SK-MEL-5 (cell line): ENCODE measurements around the gene RACGAP1. TPM values are rescaled to one million over a fixed set of nuclear protein-coding genes. Genes with fewer than 3 reads are reported as not detected.
"Not testable (repeated sequence)": the region's sequence is repeated elsewhere in the genome, so short reads cannot be mapped to it uniquely, and the experiment has no call there.

Source experiments
- DNase-seq: peaks from one replicate; pipeline ENCODE4 v3.0.0-alpha.2; 2016; ENCODE audit warnings: low read depth, low spot score
- in situ Hi-C: cut with HindIII; loops from 2 replicates; pipeline ENCODE4 v1.10.0; 2016; ENCODE audit warnings: low sequenced_read_pairs, high pct_unique_total_duplicates, low pct_unique_long_range_greater_than_20kb
- total RNA-seq: library from RNA; depleted of rRNA; stranded (reverse); fragments of >200 nt; shearing (Covaris generic); gene quantifications from 2 replicates; pipeline ENCODE4 v1.2.3, GENCODE V29; 2014

RACGAP1 gene
- total RNA-seq, 1 experiment from 2014 or later, result 65.2 TPM

DNA sequence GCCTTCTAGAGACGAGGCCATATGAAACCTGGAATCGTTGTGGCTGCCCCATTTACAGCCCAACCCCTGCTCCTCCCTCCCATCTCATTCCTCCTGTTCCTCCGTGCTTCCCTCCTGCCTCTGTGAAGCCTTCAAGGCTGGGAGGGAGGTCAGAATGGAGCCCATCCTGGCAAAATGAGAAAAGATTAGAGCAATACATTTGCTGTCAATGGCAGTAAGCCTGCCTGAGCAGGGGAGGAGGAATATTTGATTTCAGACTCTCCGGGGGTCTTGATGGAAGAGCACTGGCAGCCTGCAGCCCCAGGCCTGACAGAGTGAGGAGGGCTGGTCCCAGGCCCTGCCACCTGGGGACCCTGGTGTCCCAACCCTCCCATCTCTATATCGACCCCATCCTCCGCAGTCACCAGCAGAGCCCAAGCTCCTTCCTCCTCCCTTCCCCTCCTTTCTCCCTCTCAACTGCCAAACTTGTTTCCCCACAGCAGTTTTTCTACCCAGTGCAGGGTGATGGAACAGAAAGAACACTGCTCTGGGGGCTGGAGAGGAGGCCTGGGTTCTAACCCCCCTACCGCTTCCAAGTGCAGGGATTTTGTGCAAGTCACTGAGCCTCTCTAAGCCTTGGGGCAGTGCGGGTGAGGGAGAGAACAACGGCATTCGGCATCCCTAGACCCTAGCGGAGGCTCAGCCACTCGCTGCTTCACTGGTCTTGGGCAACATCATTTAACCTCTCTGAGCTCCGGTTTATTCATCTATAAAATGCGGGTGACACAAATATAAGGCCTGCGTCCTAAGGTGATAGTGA lies 16.0 kb upstream of the RACGAP1 start:
- in situ Hi-C loops, result no loop called here
- DNase-seq, result no peak

- in situ Hi-C loops, result no loop called here
- DNase-seq, result no peak
Measured at GRCh38 chr12:50040657-50041056, 15.4 kb upstream of the RACGAP1 start.

- DNase-seq, result peak; percentile 87
- in situ Hi-C loops, result no loop called here
Measured at GRCh38 chr12:50039151-50039835, 14.0 kb upstream of the RACGAP1 start.

DNA sequence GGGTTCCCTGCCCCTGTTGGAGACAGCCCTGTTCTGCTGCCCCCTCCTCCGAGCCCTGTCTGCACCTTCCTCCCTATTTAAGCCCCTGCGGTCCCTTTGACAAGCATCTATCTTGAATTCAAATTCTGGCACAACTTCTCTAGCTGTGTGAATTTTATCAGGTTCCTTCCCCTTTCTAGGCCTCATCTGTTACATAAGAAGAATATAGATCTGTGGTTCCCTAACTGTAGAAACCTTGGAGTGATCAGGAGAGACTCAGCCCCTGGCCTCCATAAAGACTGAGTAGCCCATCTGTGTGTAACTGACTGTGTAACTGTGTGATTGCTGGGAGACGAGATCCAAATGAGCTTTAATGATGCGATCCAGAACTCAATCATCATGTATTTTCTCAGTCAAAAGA lies 13.0 kb upstream of the RACGAP1 start:
- DNase-seq, result no peak

DNA sequence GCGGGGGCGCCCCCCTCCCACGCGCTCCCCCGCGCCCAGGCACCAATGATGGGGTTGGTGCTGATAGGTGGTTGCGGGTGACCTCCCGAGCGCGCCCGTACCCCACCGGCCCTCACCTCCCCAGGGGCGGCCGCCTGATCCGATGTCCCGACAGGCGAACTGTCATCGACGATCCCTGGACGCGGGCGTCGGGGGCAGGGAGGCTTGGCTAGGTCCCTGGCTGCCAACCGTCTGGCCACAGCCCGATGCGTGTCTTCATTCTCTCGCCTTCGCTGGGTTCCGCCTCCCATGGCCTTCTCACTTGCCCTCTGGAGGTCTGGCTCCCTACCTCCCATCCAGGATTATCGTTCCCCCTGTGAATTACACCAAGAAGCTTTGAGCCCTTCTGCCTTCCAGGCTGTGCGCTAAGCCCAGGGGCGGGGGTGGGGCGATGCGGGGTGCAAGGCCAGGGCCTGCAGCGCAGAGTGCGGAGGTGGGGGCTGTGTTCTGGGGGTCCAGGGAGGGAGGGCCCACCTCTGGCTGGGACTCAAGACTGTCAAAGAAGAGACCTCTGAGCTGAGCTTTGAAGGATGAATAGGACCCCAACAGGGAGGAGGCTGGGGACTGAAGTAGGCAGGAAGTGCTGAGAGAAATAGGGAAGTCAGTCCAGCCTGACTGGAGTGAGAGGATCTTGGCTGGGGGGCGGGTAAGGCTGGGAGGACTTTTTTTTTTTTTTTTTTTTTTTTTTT lies 7.7 kb upstream of the RACGAP1 start:
- in situ Hi-C loops, result no loop called here
- DNase-seq, result no peak

More for the DNA sequence above, 13.0 kb upstream of the RACGAP1 start:
- in situ Hi-C loops, result no loop called here

DNA sequence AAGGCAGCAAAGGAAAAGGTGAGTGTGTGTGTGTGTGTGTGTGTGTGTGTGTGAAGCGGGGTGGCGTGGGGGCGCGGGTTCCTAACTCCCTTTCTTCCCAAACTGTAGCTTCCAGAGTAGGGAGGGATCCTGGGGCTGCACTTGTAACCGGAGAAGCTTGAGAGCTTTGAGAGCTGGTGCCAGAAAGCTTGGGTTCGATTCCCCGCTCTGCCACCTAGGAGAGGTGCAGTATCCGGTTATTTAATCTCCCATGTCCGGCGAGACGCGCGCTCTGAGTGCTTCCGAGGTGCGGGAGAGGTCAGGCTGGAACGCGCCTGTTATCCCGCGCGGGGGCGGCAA lies 7.2 kb upstream of the RACGAP1 start:
- DNase-seq, result no peak
- in situ Hi-C loops, result no loop called here

DNA sequence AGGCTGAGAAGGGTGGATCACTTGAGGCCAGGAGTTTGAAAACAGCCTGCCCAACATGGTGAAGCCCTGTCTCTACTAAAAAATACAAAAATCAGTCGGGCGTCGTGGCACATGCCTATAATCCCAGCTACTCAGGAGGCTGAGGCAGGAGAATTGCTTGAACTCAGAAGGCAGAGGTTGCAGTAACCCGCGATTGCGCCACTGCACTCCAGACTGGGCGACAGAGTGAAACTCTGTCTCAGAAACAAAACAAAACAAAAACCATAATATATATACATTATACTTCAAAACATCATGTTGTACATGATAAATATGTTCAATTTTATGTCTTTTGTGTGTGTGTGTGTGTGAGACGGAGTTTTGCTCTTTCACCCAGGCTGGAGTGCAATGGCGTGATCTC lies 5.2 kb upstream of the RACGAP1 start:
- in situ Hi-C loops, DNase-seq: not testable (repeated sequence)

DNA sequence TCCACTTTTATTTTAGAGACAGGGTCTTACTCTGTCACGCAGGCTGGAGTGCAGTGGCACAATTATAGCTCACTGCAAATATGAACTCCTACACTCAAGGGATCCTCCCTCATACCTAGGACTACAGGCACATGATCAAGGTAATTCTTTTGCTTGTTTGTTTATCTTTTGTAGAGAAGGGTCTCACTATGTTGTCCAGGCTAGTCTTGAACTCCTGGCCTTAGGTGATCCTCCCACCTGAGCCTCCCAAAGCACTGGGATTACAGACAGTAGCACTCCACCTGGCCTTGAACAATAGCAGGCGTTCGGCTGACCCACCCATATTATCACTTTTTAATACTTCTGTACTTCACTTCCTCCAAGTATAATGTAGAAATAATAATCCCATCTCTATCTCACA lies 1.4 kb upstream of the RACGAP1 start:
- no peak for DNase-seq
- in situ Hi-C loops, result no loop called here

DNA sequence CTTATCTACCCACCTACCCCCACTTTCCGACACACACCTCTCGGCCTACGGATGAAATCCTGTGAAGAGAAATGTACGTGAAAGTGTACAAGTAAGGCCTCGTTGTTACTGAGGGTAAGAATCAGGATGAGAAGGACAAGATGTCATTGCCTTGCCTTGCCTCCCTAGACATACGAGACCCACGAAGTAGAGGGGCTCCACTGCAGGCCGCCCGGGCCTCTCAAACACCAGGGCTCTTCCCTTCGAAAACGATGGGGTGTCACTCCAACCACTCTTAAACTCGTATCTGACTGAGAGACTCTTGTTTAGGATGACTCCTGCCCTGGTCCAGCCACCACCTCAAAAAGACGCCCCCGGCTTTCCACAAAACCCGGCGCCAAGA lies 498 bp downstream of the RACGAP1 start:
- in situ Hi-C loops, result no loop called here
- no peak for DNase-seq

GRCh38 chr12:50024227-50024626 lies 1.1 kb downstream of the RACGAP1 start:
- in situ Hi-C loops, result no loop called here
- DNase-seq, result no peak

GRCh38 chr12:50022903-50023302 lies 2.4 kb downstream of the RACGAP1 start:
- no peak for DNase-seq
- in situ Hi-C loops, result no loop called here

DNA sequence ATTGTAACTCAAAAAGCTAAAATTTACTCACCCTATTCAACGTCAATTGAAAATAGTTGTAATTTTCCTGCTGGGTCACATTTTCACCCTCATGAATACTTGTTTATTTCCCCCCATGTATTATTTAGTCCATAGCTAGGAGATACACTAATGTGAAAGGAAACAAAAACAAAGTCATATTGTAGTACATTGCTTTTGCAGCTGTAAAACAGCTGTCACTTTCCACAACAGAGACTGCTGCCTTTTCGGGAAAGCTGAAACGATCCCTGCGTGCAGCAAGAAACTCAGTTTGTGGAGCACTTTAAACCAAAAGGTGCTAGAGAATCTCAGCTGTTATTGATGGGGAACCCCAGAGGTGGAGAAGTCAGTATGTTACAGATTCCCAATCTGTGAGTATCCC lies 4.3 kb downstream of the RACGAP1 start:
- in situ Hi-C loops, result no loop called here
- no peak for DNase-seq

DNA sequence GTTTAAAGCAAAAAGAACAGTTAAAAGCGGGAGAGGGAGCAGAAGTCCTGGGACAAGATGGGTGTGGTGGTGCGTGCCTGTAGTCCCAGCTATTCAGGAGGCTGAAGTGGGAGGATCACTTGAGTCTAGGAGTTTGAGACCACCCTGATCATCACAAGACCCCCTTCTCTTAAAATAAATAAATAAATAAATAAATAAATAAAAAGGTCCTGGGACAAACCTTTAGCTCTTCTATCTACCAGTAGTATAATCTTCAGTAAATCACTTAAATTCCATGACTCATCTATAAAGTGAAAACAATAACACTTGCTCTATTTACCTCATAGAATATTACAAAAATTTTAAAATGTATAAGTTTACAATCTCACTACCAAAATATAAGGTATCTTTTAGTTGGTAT lies 5.8 kb downstream of the RACGAP1 start:
- in situ Hi-C loops, result no loop called here
- no peak for DNase-seq

DNA sequence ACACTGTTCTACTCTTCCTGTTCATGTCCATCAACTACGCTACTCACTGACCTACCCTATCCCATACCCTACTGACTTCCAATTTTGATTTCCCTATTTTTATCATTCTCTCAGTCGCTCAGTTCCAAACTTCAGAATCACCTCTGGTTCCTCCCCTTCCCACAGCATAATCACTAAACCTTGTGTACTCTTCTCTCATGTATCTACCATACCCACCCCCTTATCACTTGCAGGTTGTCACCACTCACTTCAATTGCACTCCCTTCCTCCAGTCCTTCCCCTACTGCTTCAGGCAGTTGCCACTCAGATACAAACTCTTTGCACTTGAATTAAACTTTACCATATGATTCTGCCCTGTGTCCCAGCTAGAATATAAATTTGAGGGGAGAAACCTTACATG lies 6.3 kb downstream of the RACGAP1 start:
- DNase-seq, result no peak
- in situ Hi-C loops, result no loop called here

- DNase-seq, result no peak
- in situ Hi-C loops, result no loop called here
Measured at GRCh38 chr12:50018154-50018553, 7.1 kb downstream of the RACGAP1 start.

DNA sequence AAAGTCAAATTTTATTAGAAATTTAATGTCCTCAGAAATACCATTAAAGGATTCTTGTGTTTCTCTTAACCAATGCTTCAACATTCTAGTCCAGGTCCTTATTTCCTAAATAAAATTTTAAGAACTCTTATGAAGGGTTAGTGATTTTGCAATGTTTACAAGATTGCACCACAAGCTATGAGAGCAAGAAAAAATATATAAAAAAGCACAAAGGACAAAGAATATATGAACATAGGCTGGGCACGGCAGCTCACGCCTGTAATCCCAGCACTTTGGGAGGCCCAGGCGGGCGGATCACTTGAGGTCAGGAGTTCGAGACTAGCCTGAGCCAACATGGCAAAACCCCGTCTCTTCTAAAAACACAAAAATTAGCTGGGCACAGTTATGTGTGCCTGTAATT lies 7.7 kb downstream of the RACGAP1 start:
- in situ Hi-C loops, result no loop called here

DNA sequence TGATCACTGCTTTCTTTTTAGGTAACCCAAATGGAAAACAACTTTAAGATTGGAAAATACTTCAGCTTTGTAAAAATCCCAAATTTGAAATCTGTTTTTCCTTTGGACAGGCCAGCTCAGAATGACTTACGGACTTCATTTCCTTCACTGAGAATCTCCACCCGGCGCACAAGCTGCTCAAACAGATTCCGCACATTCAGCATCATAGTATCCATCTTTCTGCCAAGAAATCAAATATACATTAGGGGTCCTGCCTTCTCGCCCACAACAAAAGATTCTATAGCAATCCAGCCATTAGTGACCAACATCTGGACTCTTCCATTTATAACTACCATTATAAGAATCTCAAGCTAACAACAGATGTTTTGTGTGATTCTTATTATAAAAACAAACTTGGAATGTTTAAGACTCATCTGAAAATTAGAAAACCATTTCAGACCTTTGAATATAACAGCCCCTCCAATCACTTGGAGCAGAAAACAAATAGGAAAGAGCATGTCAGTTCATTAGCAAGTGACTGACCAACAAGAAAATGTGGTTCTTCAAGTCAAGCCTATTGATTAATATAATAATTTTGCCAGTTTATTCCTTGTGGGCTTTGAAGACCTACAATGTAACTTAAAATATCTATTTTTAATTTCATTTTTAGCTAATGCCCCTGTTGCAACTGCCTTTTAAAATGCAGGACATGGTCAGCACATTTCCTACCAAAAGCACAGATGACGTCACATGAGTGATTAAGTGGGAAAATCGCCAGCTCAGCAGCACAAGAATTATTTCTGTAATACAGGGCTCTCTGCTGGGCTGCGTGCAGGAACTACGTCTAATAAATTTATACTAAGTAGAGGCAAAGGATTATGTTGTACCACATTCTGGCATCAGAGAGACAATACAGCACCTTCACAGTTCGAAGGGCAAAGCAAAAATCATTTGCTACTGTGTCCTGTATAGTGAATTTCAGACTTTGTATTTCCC lies 8.5 kb downstream of the RACGAP1 start:
- in situ Hi-C loops, result no loop called here
- DNase-seq, result peak; percentile 47

More for the DNA sequence above, 7.7 kb downstream of the RACGAP1 start:
- no peak for DNase-seq

DNA sequence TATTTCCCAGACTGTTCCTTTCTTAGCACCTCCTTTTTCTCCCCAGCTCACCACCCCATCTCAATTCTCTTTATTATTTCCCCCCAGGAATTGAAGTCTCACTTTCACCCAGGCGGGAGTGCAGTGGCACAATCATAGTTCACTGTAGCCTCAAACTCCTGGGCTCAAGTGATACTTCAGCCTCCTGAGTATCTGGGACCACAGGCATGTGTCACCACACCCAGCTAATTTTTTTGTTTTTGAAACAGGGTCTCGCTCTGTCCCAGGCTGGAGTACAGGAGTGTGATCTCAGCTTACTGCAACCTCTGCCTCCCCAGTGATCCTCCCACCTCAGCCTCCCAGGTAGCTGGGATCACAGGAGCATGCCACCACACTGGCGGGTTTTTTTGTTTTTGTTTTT lies 11.0 kb downstream of the RACGAP1 start:
- DNase-seq, result no peak
- in situ Hi-C loops, result no loop called here
